ENCODE results near the gene CNTN6.

The CNTN6 gene

GRCh38 chr3:1421577-1421976 is 328.8 kb downstream of the CNTN6 start:
- no peak for DNase-seq (ENCODE audit: low read depth)

- no peak for DNase-seq (ENCODE audit: low read depth)
Measured at GRCh38 chr3:1423566-1424089, 330.8 kb downstream of the CNTN6 start.

- DNase-seq (ENCODE audit: low read depth), result no peak
Measured at GRCh38 chr3:1439395-1439794, 346.6 kb downstream of the CNTN6 start.

- no peak for DNase-seq (ENCODE audit: low read depth)
Measured at GRCh38 chr3:1442271-1442670, 349.4 kb downstream of the CNTN6 start.

- no peak for DNase-seq (ENCODE audit: low read depth)
Measured at GRCh38 chr3:1444195-1444594, 351.4 kb downstream of the CNTN6 start.

- no peak for DNase-seq (ENCODE audit: low read depth)
Measured at GRCh38 chr3:1446531-1446930, 353.7 kb downstream of the CNTN6 start.

- no peak for DNase-seq (ENCODE audit: low read depth)
Measured at GRCh38 chr3:1447452-1447851, 354.6 kb downstream of the CNTN6 start.

GRCh38 chr3:1448443-1448842 is 355.6 kb downstream of the CNTN6 start:
- no peak for DNase-seq (ENCODE audit: low read depth)
